Brain microvascular endothelial cell (primary cell): ENCODE data around the gene MTHFD2L.

Experiments used
- DNase-seq: peaks from one replicate; pipeline ENCODE4 v3.0.0-alpha.2; 2020
- H3K27ac ChIP-seq: fragments of 250-450 bp; sonication (Bioruptor Pico); 2 replicates; pipeline ENCODE4 v1.5.1; 2020; ENCODE audit warnings: mild to moderate bottlenecking, moderate library complexity
- H3K27me3 ChIP-seq: fragments of 250-450 bp; sonication (Bioruptor Pico); replicated peaks from 2 replicates; pipeline ENCODE4 v1.5.1; 2020; ENCODE audit warnings: mild to moderate bottlenecking
- H3K36me3 ChIP-seq: fragments of 250-450 bp; sonication (Bioruptor Pico); replicated peaks from 2 replicates; pipeline ENCODE4 v1.5.1; 2020; ENCODE audit warnings: mild to moderate bottlenecking
- H3K4me3 ChIP-seq: 2 replicates; pipeline ENCODE4 v1.5.1; 2011; ENCODE audit warnings: low read depth, mild to moderate bottlenecking, control low read depth, low read length, moderate library complexity
- CTCF ChIP-seq: IDR thresholded peaks from 2 replicates; pipeline ENCODE4 v1.5.1; 2011; ENCODE audit warnings: low read depth, mild to moderate bottlenecking, moderate library complexity, low read length, control low read depth, inconsistent platforms; ENCODE audit errors: missing control alignments
- in situ Hi-C: cut with HindIII; loops from 2 replicates; pipeline ENCODE4 v1.10.0; 2017; ENCODE audit warnings: low sequenced_read_pairs, low pct_ligation_motif_present

MTHFD2L gene

GRCh38 chr4:74158466-74159142, 686 bp downstream of the MTHFD2L start:
- H3K27me3 ChIP-seq = no peaks in the 10 kb centered on the region
- peaks cover 3% of the 10 kb centered on the region for H3K36me3 ChIP-seq
- peak overlapping the region; percentile 97 for H3K27ac ChIP-seq
- no peak for TF ChIP-seq CTCF
- DNase-seq = no peak
- peak overlapping the region; percentile 73 for H3K4me3 ChIP-seq
- in situ Hi-C loops = no loop called here

GRCh38 chr4:74159143-74159709, 1.3 kb downstream of the MTHFD2L start:
- H3K27ac ChIP-seq = no peak overlapping the region
- no peak for TF ChIP-seq CTCF
- H3K36me3 ChIP-seq = peaks cover 3% of the 10 kb centered on the region
- no peak for DNase-seq
- H3K4me3 ChIP-seq = peak overlapping the region; percentile 73
- in situ Hi-C loops = no loop called here
- no peaks in the 10 kb centered on the region for H3K27me3 ChIP-seq

DNA sequence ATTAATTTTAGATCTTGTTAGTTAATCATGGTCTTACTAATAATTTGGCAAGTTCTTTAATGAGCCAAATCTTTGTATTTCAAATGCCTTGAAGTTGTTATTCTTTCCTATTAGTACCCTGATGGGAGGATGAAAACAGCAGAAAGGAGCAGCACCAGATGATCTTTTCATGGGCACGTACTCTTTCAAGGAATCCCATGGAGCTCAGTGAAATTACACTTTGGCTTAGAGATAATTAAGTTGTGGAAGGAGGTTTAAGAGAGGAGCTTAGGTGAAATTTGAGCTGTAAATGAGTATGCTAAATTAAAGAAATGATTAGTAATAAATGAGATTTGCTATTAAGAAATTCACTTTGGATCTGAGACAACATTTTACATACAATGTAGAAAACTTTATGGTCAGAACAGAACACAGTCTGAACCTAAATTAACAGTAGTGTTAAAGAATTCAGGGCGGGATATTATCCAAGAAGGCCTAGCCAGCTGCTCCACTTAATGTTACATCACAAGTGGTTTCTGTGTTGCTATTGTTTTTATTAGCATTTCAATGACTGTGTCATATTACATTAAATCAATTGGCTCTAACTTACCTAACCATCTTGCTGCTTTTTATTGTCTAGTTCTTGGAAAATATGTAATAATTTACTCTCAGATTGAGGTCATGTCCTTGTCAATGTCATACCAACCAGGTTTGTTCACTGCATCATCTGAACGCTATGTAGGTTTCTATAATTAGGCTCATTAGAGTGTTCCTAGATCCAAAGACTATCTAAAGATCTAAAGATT, 3.9 kb downstream of the MTHFD2L start:
- DNase-seq = no peak
- H3K4me3 ChIP-seq = no peak overlapping the region
- H3K36me3 ChIP-seq = peaks cover 3% of the 10 kb centered on the region
- in situ Hi-C loops = no loop called here
- TF ChIP-seq CTCF = no peak
- H3K27me3 ChIP-seq = no peaks in the 10 kb centered on the region
- H3K27ac ChIP-seq = no peak overlapping the region

GRCh38 chr4:74166135-74166534, 8.2 kb downstream of the MTHFD2L start:
- Histone ChIP-seq H3K36me3 (peaks cover 3% of the 10 kb centered on the region), H3K27me3 (no peaks in the 10 kb centered on the region), H3K4me3 (no peak overlapping the region), H3K27ac (no peak overlapping the region)
- DNase-seq = no peak
- in situ Hi-C loops = no loop called here
- TF ChIP-seq CTCF = no peak

- DNase-seq = no peak
- no peaks in the 10 kb centered on the region for H3K27me3 ChIP-seq
- in situ Hi-C loops = no loop called here
Measured at GRCh38 chr4:74166818-74167217, 8.9 kb downstream of the MTHFD2L start.

More at GRCh38 chr4:74166818-74167217, 8.9 kb downstream of the MTHFD2L start:
- Histone ChIP-seq H3K36me3 (peaks cover 2% of the 10 kb centered on the region), H3K27ac (no peak overlapping the region), H3K4me3 (no peak overlapping the region)
- TF ChIP-seq CTCF = no peak
